GM19452 (cell line): ENCODE results near the gene PDCD1.
"Not testable (repeated sequence)": the region's sequence is repeated elsewhere in the genome, so short reads cannot be mapped to it uniquely, and the experiment has no call there.

Experiments
- ATAC-seq: cut with Tn5 transposase; IDR thresholded peaks from one replicate; pipeline ENCODE4 v1.9.1; 2021; ENCODE audit not compliant: unreplicated experiment

Gene PDCD1

GRCh38 chr2:241879326-241879725 lies 20.6 kb upstream of the PDCD1 start:
- ATAC-seq: no peak

GRCh38 chr2:241877989-241878970 lies 19.6 kb upstream of the PDCD1 start:
- no peak for ATAC-seq

DNA sequence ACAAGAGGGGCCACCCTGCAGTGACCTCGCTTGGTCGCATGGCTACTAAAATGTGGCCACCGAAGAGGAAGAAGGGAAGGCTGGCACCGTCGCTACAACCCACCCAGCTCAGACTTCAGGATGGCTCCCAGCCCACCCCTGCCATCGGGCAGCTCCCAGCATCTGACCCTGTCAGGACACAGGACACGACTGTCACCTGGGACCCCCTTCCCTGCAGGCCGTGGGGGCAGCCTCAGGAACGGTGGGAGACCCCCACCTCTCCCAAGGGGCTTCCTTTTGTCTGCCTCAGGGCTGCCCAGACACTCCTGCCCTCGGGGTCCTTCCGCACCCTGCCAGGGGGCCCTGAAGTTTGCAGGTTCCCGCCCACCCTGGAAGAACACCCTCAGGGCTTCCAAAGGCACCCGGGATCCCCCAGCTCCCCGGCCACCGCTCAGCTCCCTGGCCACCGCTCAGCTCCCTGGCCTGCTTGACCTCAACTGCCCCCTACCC lies 18.5 kb upstream of the PDCD1 start:
- ATAC-seq: no peak

- ATAC-seq: no peak
These were observed 18.0 kb upstream of the PDCD1 start for GRCh38 chr2:241876528-241877196.

- not testable (repeated sequence) for ATAC-seq
These were observed 17.2 kb upstream of the PDCD1 start for GRCh38 chr2:241875754-241876527.

DNA sequence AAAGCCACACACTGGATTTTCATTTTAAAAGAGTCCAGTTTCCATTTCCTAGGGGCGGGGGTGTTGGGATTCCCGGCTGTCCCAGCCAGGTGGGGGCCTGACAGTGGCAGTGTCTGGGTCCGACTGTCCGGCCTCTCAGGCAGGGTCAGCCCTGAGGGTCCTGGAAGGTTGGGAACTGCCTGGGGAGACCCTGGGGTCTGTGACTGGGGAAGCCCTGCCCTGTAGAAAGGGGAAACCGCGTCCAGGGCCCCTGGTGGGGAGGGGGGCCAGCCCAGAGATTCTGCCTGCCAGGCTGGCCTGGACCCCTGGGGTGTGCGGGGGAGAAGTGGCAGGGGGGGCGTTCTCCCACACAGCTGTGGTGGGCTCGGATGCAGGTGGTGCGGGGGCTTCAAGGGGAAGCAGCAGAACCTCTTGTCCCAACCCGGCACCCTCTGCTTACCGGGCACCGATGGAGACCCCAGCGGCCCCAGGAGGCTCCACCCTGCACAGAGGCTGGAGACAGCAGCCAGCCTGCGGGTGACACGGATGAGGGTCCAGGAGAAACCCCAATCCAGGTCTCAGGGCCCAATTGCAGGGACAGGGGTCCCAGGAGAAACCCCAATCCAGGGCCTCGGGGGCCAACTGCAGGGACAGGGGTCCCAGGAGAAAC lies 15.7 kb upstream of the PDCD1 start:
- ATAC-seq: no peak

- no peak for ATAC-seq
These were observed 15.1 kb upstream of the PDCD1 start for GRCh38 chr2:241873803-241874110.

DNA sequence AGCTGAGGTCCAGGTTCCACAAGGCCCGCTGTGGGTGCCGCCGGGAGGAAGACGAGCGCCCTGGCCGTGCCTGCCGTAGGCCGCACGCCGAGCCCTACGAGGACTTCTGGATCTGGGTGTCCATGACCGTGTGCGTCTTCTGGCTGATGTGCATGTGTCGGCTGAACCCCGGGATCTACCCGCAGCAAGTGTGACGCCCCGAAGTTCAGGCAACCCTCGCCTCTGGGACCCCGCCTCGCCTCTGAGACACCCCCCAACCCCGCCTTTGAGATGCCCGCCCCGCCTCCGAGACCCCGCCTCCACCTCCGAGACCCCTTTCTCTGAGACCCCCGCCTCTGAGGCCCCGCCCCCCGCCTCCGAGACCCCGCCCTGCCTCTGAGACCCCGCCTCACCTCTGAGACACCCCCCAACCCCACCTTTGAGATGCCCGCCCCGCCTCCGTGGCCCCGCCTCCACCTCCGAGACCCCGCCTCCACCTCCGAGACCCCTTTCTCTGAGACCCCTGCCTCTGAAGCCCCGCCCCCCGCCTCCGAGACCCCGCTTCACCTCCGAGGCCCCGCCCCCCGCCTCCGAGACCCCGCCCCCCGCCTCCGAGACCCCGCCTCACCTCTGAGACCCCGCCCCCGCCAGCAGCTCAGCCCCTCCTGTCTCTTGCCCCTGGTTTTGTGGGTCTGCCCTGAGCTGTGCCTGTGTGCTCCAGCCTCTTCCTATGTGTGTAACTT lies 14.5 kb upstream of the PDCD1 start:
- ATAC-seq: no peak

DNA sequence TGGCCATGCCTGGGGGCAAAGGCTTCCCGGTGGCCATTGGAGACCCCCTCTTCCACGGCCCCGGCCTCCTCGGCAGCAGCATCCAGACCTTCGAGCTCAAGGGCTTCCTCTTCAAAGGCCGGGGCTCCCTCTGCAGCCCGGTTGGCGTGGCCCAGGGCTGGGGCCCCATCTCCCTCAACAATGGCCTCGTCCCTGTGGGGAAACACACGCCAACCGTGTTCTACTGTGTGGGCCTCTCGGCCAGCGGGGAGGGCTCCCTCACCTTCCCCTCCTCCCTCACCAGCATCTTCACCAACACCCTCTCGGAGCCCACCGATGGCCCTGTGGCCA lies 13.6 kb upstream of the PDCD1 start:
- ATAC-seq: no peak

DNA sequence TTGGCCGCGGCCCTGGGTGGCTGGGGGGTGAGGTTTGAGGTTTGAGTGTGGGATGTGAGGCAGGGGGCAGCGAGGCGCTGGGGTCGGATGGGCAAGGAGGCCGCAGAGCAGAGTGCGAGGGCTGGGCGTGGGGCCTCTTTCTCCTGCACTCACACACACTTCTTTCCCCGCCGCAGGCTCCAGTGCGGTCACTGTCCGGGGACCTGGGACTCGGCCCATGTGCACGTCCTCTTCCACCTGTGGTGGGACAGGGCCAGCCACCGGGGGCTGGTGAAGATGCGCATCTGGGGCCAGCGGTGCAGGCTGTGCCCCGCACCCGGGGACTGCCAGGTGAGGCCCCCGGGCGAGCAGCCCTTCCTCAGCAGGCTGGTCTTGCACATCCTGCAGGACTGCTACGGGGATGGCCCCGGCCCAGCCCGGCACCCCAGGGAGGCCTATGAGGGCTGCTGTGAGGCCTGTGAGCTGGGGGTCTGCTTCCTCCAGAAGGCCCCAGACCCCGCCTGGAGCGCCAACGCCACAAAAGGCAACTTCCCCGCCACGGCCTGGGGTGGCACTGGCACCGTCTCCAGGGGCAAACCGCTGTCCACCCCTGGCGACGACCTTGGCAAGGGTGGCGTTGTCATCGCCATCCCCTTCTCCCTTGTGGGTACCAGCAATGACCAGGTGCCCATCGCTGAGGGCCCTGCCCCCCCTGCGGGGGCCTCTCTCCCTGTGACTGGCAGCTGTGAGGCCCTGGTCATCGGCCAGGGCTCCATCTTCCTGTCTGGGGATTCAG lies 13.0 kb upstream of the PDCD1 start:
- ATAC-seq: no peak

DNA sequence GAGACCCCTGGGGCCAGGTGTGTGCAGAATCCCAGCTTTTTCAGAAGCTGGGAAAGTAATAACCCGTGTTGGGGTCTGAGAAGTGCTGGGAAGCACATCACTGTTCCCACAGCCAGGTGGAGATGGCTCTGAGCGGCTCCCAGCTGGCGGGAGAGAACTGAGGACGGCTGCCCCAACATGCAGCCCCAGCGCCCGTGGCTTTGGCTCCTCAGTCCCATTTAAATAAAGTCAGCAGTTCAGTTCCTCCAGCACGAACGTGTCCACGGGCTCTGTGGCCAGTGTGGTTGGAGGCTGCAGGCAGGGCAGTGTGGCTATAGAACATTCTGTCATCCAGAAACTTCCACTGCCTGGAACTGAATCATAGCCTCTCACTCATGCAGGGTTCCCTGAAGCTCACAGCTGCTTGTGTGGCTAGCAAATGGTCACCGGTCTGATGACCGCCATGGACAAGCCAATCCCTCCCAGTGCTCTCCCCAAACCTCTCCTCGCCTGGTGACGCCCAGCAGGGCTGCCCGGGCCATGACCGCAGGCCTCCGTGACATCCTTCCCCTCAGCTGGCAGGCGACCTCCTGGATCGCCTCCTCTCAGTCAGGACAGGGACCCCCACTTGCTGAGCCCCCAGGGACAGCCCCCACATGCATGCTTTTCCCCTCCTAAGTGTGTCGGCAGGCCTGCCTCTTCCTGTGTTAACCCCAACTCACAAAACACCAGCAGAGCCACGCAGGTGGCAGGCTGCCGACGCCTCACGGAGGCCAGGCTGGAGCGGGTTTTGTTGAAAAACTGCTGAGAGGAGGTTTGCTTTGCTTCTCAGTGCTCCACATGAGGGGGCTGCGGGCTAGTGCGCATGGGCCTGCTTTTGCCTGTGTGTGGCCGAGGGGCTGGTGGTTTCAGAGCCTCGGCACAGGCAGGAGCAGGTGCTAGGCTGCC lies 12.2 kb upstream of the PDCD1 start:
- no peak for ATAC-seq

- ATAC-seq: no peak
These were observed 11.4 kb upstream of the PDCD1 start for GRCh38 chr2:241870081-241870541.

DNA sequence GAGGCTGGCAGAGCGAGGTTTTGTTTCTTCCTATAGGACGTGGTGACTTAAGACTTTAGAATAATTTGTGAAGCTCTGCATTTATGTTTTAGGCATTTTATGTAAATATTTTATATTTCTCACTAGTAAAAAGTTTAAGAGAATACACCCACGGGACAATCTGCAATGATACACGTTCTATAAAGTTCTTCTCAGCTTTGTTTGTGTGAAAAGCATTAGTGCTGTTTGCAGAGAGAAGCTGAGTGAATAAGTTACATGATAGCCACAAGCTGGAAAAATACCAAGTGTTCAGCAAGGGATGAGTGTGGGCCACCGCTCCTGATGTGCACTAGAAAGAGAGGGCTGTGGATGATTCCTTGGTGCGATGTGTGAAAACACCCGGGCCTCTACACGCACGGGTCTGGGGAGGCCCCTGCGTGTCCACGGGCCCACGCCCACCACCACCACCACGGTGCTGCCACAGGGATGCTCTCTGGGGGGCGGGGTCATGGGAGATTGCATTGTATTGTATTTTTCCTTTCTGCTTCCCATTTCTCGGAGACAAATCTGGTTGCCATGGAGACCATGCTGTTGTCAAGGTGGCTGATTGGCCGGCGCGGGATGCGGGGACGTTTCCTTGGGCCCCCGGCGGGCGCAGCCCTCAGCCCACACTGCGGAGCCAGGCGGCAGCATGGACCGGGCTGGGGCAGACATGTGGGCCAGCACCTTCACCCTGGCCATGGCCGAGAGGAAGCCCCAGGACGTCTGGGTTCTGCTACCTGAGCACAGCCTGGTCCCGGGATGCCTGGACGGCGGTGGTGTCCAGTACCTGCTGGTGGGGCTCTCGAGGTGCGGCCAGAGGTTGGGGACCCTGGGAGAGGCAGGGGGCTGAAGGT lies 10.6 kb upstream of the PDCD1 start, which contains the start of gene RTP5:
Gene RTP5 (plus strand): TSS at position 643 of the 875 bp plus-strand sequence. CDS start 28 bp downstream, at position 671.
- no peak for ATAC-seq

DNA sequence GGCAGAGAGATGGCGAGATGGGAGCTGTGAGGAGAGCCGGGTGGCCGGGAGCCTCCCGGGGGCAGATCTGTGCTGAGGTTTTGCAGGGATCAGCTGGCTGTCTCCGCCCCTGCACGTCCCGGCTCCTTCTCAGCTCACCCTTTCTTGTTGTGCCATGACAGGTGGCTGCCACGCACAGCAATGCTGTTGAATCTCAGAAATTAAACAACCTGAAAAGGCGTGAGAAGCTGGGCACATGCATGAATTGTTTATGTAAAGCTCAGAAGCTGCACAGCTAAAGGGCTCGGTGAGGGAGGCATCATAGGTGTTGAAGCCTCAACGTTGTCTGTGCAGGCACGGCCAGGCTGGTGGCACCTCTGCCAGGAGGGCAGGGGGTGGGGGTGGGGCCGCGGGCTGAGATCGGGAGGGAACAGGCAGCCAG lies 10.0 kb upstream of the PDCD1 start:
- ATAC-seq: no peak

- no peak for ATAC-seq
These were observed 9.2 kb upstream of the PDCD1 start for GRCh38 chr2:241867776-241868420.

DNA sequence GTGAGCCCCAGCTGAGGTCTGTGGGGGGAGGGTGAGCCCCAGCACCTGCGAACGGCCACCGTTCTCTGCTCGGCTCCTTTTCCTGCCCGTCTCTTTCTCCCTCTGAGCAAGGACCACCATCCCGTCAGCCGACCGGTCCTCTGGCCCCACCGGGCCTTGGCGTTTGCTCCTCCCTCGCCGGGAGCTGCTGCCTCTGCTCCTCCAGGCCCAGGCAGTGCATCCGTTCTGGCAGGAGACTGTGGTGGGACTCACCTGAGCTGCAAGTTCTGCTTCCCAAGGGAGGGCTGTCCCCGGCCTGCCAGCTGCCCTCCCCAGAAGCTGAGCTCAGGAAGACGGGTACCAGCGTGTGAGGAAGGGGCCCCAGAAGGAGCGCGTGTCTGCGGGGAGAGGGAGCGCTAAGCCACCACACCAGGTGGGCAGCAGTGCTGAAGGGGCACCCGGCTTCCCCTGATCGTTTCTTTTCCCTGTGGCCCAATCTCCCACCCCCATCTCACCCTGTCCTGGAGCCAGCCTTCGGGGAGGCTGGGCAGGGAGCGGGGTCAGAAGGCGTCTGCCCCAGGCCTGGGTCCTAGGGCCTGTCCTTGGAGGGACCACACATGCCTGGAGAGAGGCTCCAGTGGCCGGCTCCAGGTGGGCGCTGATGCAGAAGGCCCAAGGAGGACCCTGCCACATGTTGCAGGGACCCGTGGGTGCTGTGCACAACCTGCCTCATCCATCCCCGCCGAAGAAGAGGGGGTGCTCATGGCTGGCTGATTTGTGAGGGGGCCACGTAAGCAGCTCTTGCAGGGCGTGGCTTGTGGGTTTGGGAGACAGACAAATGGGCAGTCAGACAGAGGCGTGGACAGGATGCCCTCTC lies 8.3 kb upstream of the PDCD1 start:
- no peak for ATAC-seq
